ENCODE data around the gene PDGFA. TPM values are rescaled to one million over a fixed set of nuclear protein-coding genes. Genes with fewer than 3 reads are reported as not detected.

Gene PDGFA
- total RNA-seq, 5 donors from 2014 or later (not counting 1 experiment from before 2014, with no cell fraction given), result 0.58 to 0.85 (median 0.74) TPM; not detected in 1

DNA sequence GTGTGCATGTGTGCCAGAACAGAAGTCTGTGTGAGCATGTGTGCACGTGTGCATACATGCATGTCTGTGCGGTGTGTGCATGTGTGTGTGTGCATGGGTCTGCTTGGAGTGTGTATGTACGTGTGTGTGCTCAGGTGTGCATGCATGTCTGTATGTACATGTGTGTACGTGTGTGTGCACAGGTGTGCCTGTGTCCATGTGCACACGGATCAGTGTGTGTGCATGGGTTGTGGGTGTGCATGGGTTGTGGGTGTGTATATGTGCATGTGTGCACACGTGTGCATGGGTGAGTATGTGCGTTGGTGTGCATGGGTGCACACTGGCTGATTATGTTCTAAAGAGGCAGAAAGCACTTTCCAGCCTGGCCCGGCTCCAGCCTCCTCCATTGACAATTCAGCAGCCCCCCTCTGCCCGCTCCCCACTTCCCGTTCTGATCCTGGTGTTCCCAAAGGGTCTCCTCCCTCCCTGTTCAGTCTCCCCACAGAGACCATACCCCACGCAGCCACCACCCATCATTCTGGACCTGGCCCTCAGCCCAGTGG lies 44.1 kb upstream of the PDGFA start:
- no peaks in the 10 kb centered on the region for H3K27me3 ChIP-seq (replicated peaks in 1 of 2; ENCODE audit: control insufficient read depth in 2 of 2, extremely low read depth in 1 of 2, insufficient read depth in 2 of 2, low read length in 1 of 2)
- H3K4me1 ChIP-seq (ENCODE audit: control insufficient read depth in 1 of 2, extremely low read depth in 1 of 2, insufficient read depth in 2 of 2, low read length in 2 of 2), result no peaks in the 10 kb centered on the region
- H3K27ac Mint-ChIP-seq, result no peak overlapping the region
- H3K9me3 Mint-ChIP-seq, result no peaks in the 10 kb centered on the region
- ChIA-PET POLR2A (no interaction called here), CTCF (no interaction called here)
- WGBS (ENCODE audit: insufficient coverage), result 97% methylated on average over 9 of the region's 11 CpGs
- H3K4me3 Mint-ChIP-seq, result no peak overlapping the region
- peaks cover 4% of the 10 kb centered on the region for H3K36me3 Mint-ChIP-seq
- H3K4me3 ChIP-seq (ENCODE audit: control insufficient read depth in 1 of 2, extremely low read depth in 1 of 2, low read length in 1 of 2), result no peak overlapping the region
- no peak overlapping the region for H3K27ac ChIP-seq (ENCODE audit: low read length)
- peaks cover 0 to 2% of the 10 kb centered on the region in 2 donors for H3K36me3 ChIP-seq (ENCODE audit: control insufficient read depth in 2 of 2, extremely low read depth in 1 of 2, insufficient read depth in 1 of 2, low read length in 1 of 2)
- ATAC-seq (replicated peaks in 1 of 4) (no peak), DNase-seq (no peak)
- H3K4me1 Mint-ChIP-seq, result peaks cover 0 to 8% (median 0%) of the 10 kb centered on the region in 3 donors
- H3K27me3 Mint-ChIP-seq, result no peaks in the 10 kb centered on the region
- H3K9me3 ChIP-seq, result no peaks in the 10 kb centered on the region

- no peak for DNase-seq
- WGBS (ENCODE audit: insufficient coverage), result 90% methylated on average over 13 of the region's 17 CpGs
- ATAC-seq (replicated peaks in 1 of 4), result no peak
- Histone ChIP-seq H3K4me3 (ENCODE audit: control insufficient read depth in 1 of 2, extremely low read depth in 1 of 2, low read length in 1 of 2) (no peak overlapping the region), H3K27ac (ENCODE audit: low read length) (no peak overlapping the region), H3K4me1 (ENCODE audit: control insufficient read depth in 1 of 2, extremely low read depth in 1 of 2, insufficient read depth in 2 of 2, low read length in 2 of 2) (no peaks in the 10 kb centered on the region), H3K36me3 (ENCODE audit: control insufficient read depth in 2 of 2, extremely low read depth in 1 of 2, insufficient read depth in 1 of 2, low read length in 1 of 2) (peaks cover 0 to 2% of the 10 kb centered on the region in 2 donors), H3K27me3 (replicated peaks in 1 of 2; ENCODE audit: control insufficient read depth in 2 of 2, extremely low read depth in 1 of 2, insufficient read depth in 2 of 2, low read length in 1 of 2) (no peaks in the 10 kb centered on the region), H3K9me3 (no peaks in the 10 kb centered on the region)
- no peaks in the 10 kb centered on the region for H3K27me3 Mint-ChIP-seq
- no peak overlapping the region for H3K27ac Mint-ChIP-seq
- H3K36me3 Mint-ChIP-seq, result peaks cover 4% of the 10 kb centered on the region
- ChIA-PET CTCF (no interaction called here), POLR2A (no interaction called here)
- H3K4me3 Mint-ChIP-seq, result no peak overlapping the region
- H3K4me1 Mint-ChIP-seq, result peaks cover 0 to 8% (median 0%) of the 10 kb centered on the region in 3 donors
- H3K9me3 Mint-ChIP-seq, result no peaks in the 10 kb centered on the region
These were observed 43.4 kb upstream of the PDGFA start for GRCh38 chr7:562789-563628.

GRCh38 chr7:562374-562675 lies 42.7 kb upstream of the PDGFA start:
- ATAC-seq (replicated peaks in 1 of 4) (no peak), DNase-seq (no peak)
- Histone ChIP-seq H3K27ac (ENCODE audit: low read length) (no peak overlapping the region), H3K27me3 (replicated peaks in 1 of 2; ENCODE audit: control insufficient read depth in 2 of 2, extremely low read depth in 1 of 2, insufficient read depth in 2 of 2, low read length in 1 of 2) (no peaks in the 10 kb centered on the region), H3K9me3 (no peaks in the 10 kb centered on the region), H3K36me3 (ENCODE audit: control insufficient read depth in 2 of 2, extremely low read depth in 1 of 2, insufficient read depth in 1 of 2, low read length in 1 of 2) (peaks cover 0 to 4% of the 10 kb centered on the region in 2 donors), H3K4me1 (ENCODE audit: control insufficient read depth in 1 of 2, extremely low read depth in 1 of 2, insufficient read depth in 2 of 2, low read length in 2 of 2) (no peaks in the 10 kb centered on the region), H3K4me3 (ENCODE audit: control insufficient read depth in 1 of 2, extremely low read depth in 1 of 2, low read length in 1 of 2) (no peak overlapping the region)
- POLR2A ChIA-PET, result no interaction called here
- Mint-ChIP-seq H3K27ac (no peak overlapping the region), H3K9me3 (no peaks in the 10 kb centered on the region), H3K4me1 (peaks cover 0 to 8% (median 0%) of the 10 kb centered on the region in 3 donors), H3K4me3 (no peak overlapping the region), H3K36me3 (peaks cover 4% of the 10 kb centered on the region), H3K27me3 (no peaks in the 10 kb centered on the region)
- 73% methylated on average over 7 of the region's 7 CpGs for WGBS (ENCODE audit: insufficient coverage)
- CTCF ChIA-PET, result no interaction called here

- ATAC-seq (replicated peaks in 1 of 4), result no peak
- Mint-ChIP-seq H3K27ac (no peak overlapping the region), H3K4me3 (no peak overlapping the region)
These were observed 42.2 kb upstream of the PDGFA start for GRCh38 chr7:561631-562373.

DNA sequence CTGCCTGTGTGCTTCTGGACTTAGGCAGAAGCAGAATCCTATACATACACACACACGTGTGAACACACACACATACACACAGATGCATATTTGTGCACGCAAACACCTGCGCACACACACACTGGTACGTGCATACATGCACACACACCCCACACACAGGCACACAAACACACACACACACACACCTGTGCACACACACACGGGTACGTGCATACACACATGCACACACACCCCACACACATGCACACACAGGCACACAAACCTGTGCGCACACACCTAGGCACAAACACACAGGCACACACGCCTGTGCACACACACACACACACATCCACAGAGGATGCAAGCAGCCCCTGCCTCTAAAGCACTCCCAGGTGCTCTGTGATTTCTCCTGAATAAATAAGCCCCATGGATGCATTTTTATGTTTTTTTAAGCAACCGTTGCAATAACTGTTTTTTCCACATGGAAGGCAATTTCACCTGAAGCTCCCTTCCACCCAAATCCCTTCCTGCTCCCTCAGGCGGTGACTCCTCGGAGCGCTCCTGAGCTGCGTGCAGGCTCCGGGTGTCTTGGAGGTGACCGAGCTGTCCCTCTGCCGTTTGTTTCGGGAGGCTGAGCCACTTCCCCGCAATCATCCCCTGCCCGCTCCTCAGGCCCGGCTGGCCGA lies 41.5 kb upstream of the PDGFA start:
- 96% methylated on average over 21 of the region's 21 CpGs for WGBS (ENCODE audit: insufficient coverage)
- peaks cover 0 to 8% (median 0%) of the 10 kb centered on the region in 3 donors for H3K4me1 Mint-ChIP-seq

More at GRCh38 chr7:561631-562373, 42.2 kb upstream of the PDGFA start:
- Mint-ChIP-seq H3K36me3 (peaks cover 4% of the 10 kb centered on the region), H3K9me3 (no peaks in the 10 kb centered on the region), H3K27me3 (no peaks in the 10 kb centered on the region), H3K4me1 (peaks cover 0 to 8% (median 0%) of the 10 kb centered on the region in 3 donors)
- ChIA-PET POLR2A (no interaction called here), CTCF (no interaction called here)
- no peak for DNase-seq
- Histone ChIP-seq H3K27ac (ENCODE audit: low read length) (no peak overlapping the region), H3K4me3 (ENCODE audit: control insufficient read depth in 1 of 2, extremely low read depth in 1 of 2, low read length in 1 of 2) (no peak overlapping the region), H3K9me3 (no peaks in the 10 kb centered on the region), H3K27me3 (replicated peaks in 1 of 2; ENCODE audit: control insufficient read depth in 2 of 2, extremely low read depth in 1 of 2, insufficient read depth in 2 of 2, low read length in 1 of 2) (no peaks in the 10 kb centered on the region), H3K4me1 (ENCODE audit: control insufficient read depth in 1 of 2, extremely low read depth in 1 of 2, insufficient read depth in 2 of 2, low read length in 2 of 2) (no peaks in the 10 kb centered on the region), H3K36me3 (ENCODE audit: control insufficient read depth in 2 of 2, extremely low read depth in 1 of 2, insufficient read depth in 1 of 2, low read length in 1 of 2) (peaks cover 0 to 7% of the 10 kb centered on the region in 2 donors)
- 91% methylated on average over 42 of the region's 44 CpGs for WGBS (ENCODE audit: insufficient coverage)

DNA sequence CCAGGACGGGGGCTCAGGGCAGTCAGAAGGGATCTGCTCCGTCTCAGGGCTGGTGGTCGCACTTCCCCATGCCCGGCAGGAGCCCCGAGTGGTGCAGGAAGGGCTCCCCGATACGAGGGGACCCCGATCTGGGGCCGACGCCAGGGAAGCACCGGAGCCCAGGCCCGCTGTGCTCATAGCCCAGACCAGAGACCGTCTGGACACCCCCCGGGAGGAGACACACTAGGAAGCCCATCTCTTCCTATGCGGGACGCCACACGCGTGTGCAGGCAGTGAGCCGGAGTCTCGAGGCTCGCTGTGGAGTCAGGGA lies 39.7 kb upstream of the PDGFA start:
- H3K27ac ChIP-seq (ENCODE audit: low read length), result no peak overlapping the region
- H3K4me3 Mint-ChIP-seq, result no peak overlapping the region
- no peak for DNase-seq
- no peak for ATAC-seq (replicated peaks in 1 of 4)
- no peaks in the 10 kb centered on the region for H3K4me1 ChIP-seq (ENCODE audit: control insufficient read depth in 1 of 2, extremely low read depth in 1 of 2, insufficient read depth in 2 of 2, low read length in 2 of 2)
- no peak overlapping the region for H3K27ac Mint-ChIP-seq
- ChIA-PET CTCF (no interaction called here), POLR2A (no interaction called here)
- no peaks in the 10 kb centered on the region for H3K9me3 ChIP-seq
- peaks cover 4% of the 10 kb centered on the region for H3K36me3 Mint-ChIP-seq
- no peaks in the 10 kb centered on the region for H3K27me3 ChIP-seq (replicated peaks in 1 of 2; ENCODE audit: control insufficient read depth in 2 of 2, extremely low read depth in 1 of 2, insufficient read depth in 2 of 2, low read length in 1 of 2)
- peaks cover 0 to 5% of the 10 kb centered on the region in 2 donors for H3K36me3 ChIP-seq (ENCODE audit: control insufficient read depth in 2 of 2, extremely low read depth in 1 of 2, insufficient read depth in 1 of 2, low read length in 1 of 2)
- H3K4me1 Mint-ChIP-seq, result peaks cover 0 to 8% (median 0%) of the 10 kb centered on the region in 3 donors
- 94% methylated on average over 14 of the region's 21 CpGs for WGBS (ENCODE audit: insufficient coverage)
- H3K4me3 ChIP-seq (ENCODE audit: control insufficient read depth in 1 of 2, extremely low read depth in 1 of 2, low read length in 1 of 2), result no peak overlapping the region
- H3K9me3 Mint-ChIP-seq, result no peaks in the 10 kb centered on the region
- no peaks in the 10 kb centered on the region for H3K27me3 Mint-ChIP-seq

More for the DNA sequence above, 41.5 kb upstream of the PDGFA start:
- Histone ChIP-seq H3K4me1 (ENCODE audit: control insufficient read depth in 1 of 2, extremely low read depth in 1 of 2, insufficient read depth in 2 of 2, low read length in 2 of 2) (no peaks in the 10 kb centered on the region), H3K4me3 (ENCODE audit: control insufficient read depth in 1 of 2, extremely low read depth in 1 of 2, low read length in 1 of 2) (no peak overlapping the region), H3K9me3 (no peaks in the 10 kb centered on the region), H3K27me3 (replicated peaks in 1 of 2; ENCODE audit: control insufficient read depth in 2 of 2, extremely low read depth in 1 of 2, insufficient read depth in 2 of 2, low read length in 1 of 2) (no peaks in the 10 kb centered on the region), H3K27ac (ENCODE audit: low read length) (no peak overlapping the region), H3K36me3 (ENCODE audit: control insufficient read depth in 2 of 2, extremely low read depth in 1 of 2, insufficient read depth in 1 of 2, low read length in 1 of 2) (peaks cover 0 to 7% of the 10 kb centered on the region in 2 donors)
- no peak overlapping the region for H3K27ac Mint-ChIP-seq
- peaks cover 4% of the 10 kb centered on the region for H3K36me3 Mint-ChIP-seq
- ChIA-PET CTCF (no interaction called here), POLR2A (no interaction called here)
- ATAC-seq (replicated peaks in 1 of 4), result no peak
- no peaks in the 10 kb centered on the region for H3K27me3 Mint-ChIP-seq
- H3K9me3 Mint-ChIP-seq, result no peaks in the 10 kb centered on the region
- no peak overlapping the region for H3K4me3 Mint-ChIP-seq
- no peak for DNase-seq
